Measurements from ENCODE around the gene COMMD8. TPM values are rescaled to one million over a fixed set of nuclear protein-coding genes. Genes with fewer than 3 reads are reported as not detected.

COMMD8 gene
- total RNA-seq (2013; cell fraction: nucleolus; rRNA removed) = 9.2 and 9.9 TPM in 2 replicates
- total RNA-seq (2014; rRNA removed) (36.3 and 47.2 TPM in 2 replicates), total RNA-seq (2014; rRNA removed; fragmentation: Illumina TruSeq; extraction: Trizol) (36.4 and 38.5 TPM in 2 replicates), total RNA-seq (2021) (36.5 and 36.8 TPM in 2 replicates), polyA plus RNA-seq (2011; rRNA removed) (58.3 and 104 TPM in 2 replicates), polyA plus RNA-seq (2014; fragmentation: Illumina TruSeq; extraction: Trizol) (28.6 and 31.8 TPM in 2 replicates), polyA plus RNA-seq (2014; fragmentation: Nextera tagmentation; extraction: Ambion mirVana) (100 to 1,000 TPM; 126 to 152 TPM), polyA plus RNA-seq (2014; rRNA removed) (23.2 and 27.6 TPM in 2 replicates), polyA plus RNA-seq (2016; fragmentation: Nextera tagmentation; extraction: Ambion mirVana) (100 to 1,000 TPM; 142 to 156 TPM), polyA minus RNA-seq (2011; rRNA and poly(A)+ RNA removed) (8.6 and 12.0 TPM in 2 replicates), Bru-seq, nascent RNA (percentile 82 among the genes with signal in this experiment), BruChase-seq, experiment 1, labeled RNA remaining after a 6-hour chase (percentile 81 among the genes with signal in this experiment), BruChase-seq, experiment 2, labeled RNA remaining after a 2-hour chase (percentile 72 among the genes with signal in this experiment)
- 12.9 TPM for polyA plus RNA-seq (2011; ENCODE audit: low read depth)
- polyA plus RNA-seq (2011; cell fraction: cytosol; rRNA removed) = 14.0 and 14.9 TPM in 2 replicates
- 12.7 and 14.0 TPM in 2 replicates for polyA plus RNA-seq (2011; cell fraction: nucleus; rRNA removed)
- 22.9 and 23.4 TPM in 2 replicates for polyA plus RNA-seq (2012)
- 6.0 and 8.0 TPM in 2 replicates for polyA minus RNA-seq (2011; cell fraction: cytosol; rRNA and poly(A)+ RNA removed)
- 7.1 and 7.5 TPM in 2 replicates for polyA minus RNA-seq (2011; cell fraction: nucleus; rRNA and poly(A)+ RNA removed)
- long read RNA-seq, experiment 1, transcript COMMD8-201 (5 exons, 1,469 nt) = major isoform, 102 of 114 reads
- long read RNA-seq, experiment 1, partial matches to known transcripts = 2 of 114 reads
- long read RNA-seq, experiment 1, other reads (novel, unspliced or antisense) = 10 of 114 reads
- long read RNA-seq, experiment 2, transcript COMMD8-201 (5 exons, 1,469 nt) = major isoform, 959 of 1,068 reads
- long read RNA-seq, experiment 2, partial matches to known transcripts = 16 of 1,068 reads
- long read RNA-seq, experiment 2, other reads (novel, unspliced or antisense) = 92 of 1,068 reads

GRCh38 chr4:47463235-47463956 is at the start of gene COMMD8:
COMMD8 (minus strand) TSS chr4:47463702; CDS start chr4:47463651, 51 bp downstream.
- Histone ChIP-seq H3K36me3 (ENCODE audit: control insufficient read depth in 2 of 2, insufficient read depth in 2 of 2, low read length in 1 of 2) (0 out of 4 replicates have a peak, but pooled peaks cover 0 to 3% of the 10 kb centered on the region in 2 experiments), H3K9ac (ENCODE audit: control insufficient read depth, insufficient read depth, low read length) (peak within 1 kb of the TSS; percentile 66), H3K4me1 (ENCODE audit: control insufficient read depth, insufficient read depth, low read length) (peaks cover 22% of the 10 kb centered on the region), H3K4me3 (peak within 1 kb of the TSS; percentile 92), H3K27ac (ENCODE audit: control insufficient read depth, insufficient read depth) (peak within 1 kb of the TSS; percentile 79), H2AFZ (ENCODE audit: control insufficient read depth, low read depth, low read length) (peak within 1 kb of the TSS; percentile 97), H4K20me1 (ENCODE audit: control insufficient read depth, insufficient read depth) (no peaks in the 10 kb centered on the region), H3K4me2 (ENCODE audit: control insufficient read depth, insufficient read depth) (peak within 1 kb of the TSS; percentile 86), H3K27me3 (replicated peaks in 1 of 2; ENCODE audit: control insufficient read depth in 2 of 2, insufficient read depth in 2 of 2, low read length in 1 of 2) (no peaks in the 10 kb centered on the region), H3K9me3 (replicated peaks; ENCODE audit: control insufficient read depth, insufficient read depth, low read length) (no peaks in the 10 kb centered on the region), H3K79me2 (ENCODE audit: control insufficient read depth, insufficient read depth, low read length) (peaks cover 18% of the 10 kb centered on the region)
- FAIRE-seq (peak; percentile 97), ATAC-seq (peak; percentile 87), DNase-seq (ENCODE audit: low read depth, low spot score) (peak; percentile 91)
- ChIA-PET SMC1A (ENCODE audit: uncharacterized antibody, unreplicated experiment) (interaction anchor here (0.6 to 10.8 kb wide), 21 partner anchors 8 to 534 kb away, joined by 3 to 126 read pairs (median 4); partner anchors contain the start of gene ATP10D), POLR2A (interaction anchor here (0.5 to 3.4 kb wide), 13 partner anchors 10 to 56 kb away, joined by 3 to 21 read pairs (median 6); partner anchors contain the start of gene ATP10D), RAD21 (ENCODE audit: unreplicated experiment) (interaction anchor here (0.6 to 5.6 kb wide), 22 partner anchors 9 to 376 kb away, joined by 3 to 84 read pairs (median 4); partner anchors contain the start of gene ATP10D), CTCF (interaction anchor here (0.6 to 5.0 kb wide), 20 partner anchors 9 to 376 kb away, joined by 3 to 79 read pairs (median 4); partner anchors contain the start of gene ATP10D)
- in situ Hi-C loops (cut with MboI) (no loop called here), intact Hi-C loops (cut with micrococcal nuclease; ENCODE audit: unreplicated experiment) (loop anchor here (1.0 to 2.0 kb wide), 2 partner anchors 22 to 101 kb away; partner anchors contain the start of gene ATP10D)
- BruUV-seq (replicated peaks) = TSS peak; percentile 73
- under 1% methylated on average over 37 of the region's 51 CpGs for WGBS (ENCODE audit: insufficient coverage, insufficient replicate concordance, low lambda C conversion rate, missing lambda C conversion rate)
- TF ChIP-seq STAT3 (IDR thresholded peaks at IDR 0.05; ENCODE audit: low read depth, low read length) = no peak
- TF ChIP-seq ZZZ3 (IDR thresholded peaks at IDR 0.05; ENCODE audit: control insufficient read depth, insufficient read length, low read depth) = no peak
- TF ChIP-seq JUND (IDR thresholded peaks at IDR 0.05; ENCODE audit: low read depth, low read length) = no peak
- no peak for TF ChIP-seq BCL11A (IDR thresholded peaks at IDR 0.05; ENCODE audit: low read depth, low read length)
- TF ChIP-seq KAT2A (conservative IDR thresholded peaks at IDR 0.05; ENCODE audit: control insufficient read depth, low read depth, low read length) = no peak
- TF ChIP-seq NRF1 (conservative IDR thresholded peaks at IDR 0.05; ENCODE audit: low read depth, low read length) = peak; percentile 96
- no peak for TF ChIP-seq GABPA (IDR thresholded peaks at IDR 0.05; ENCODE audit: low read depth)
- peak; percentile 37 to 74; a peak in 3 of 4 replicates for TF ChIP-seq IKZF2 (IDR thresholded peaks at IDR 0.05)
- TF ChIP-seq ZBTB40 (IDR thresholded peaks at IDR 0.05; ENCODE audit: borderline replicate concordance) = no peak
- TF ChIP-seq SMARCA5 (IDR thresholded peaks at IDR 0.05) = no peak
- TF ChIP-seq ZNF384 (IDR thresholded peaks at IDR 0.05; ENCODE audit: borderline replicate concordance, low read depth, low read length) = no peak
